Measurements from ENCODE around the gene SCML2.

The SCML2 gene

GRCh38 chrX:18297251-18297650, 57.2 kb downstream of the SCML2 start:
- Histone ChIP-seq H4K20me1 (ENCODE audit: insufficient read depth, low read length) (no peaks in the 10 kb centered on the region), H3K4me3 (ENCODE audit: low read length) (no peak overlapping the region), H3K9me3 (replicated peaks; ENCODE audit: insufficient read depth, low read length) (no peaks in the 10 kb centered on the region), H3F3A (ENCODE audit: insufficient read depth, low read length) (no peaks in the 10 kb centered on the region), H3K79me2 (ENCODE audit: low read length) (no peaks in the 10 kb centered on the region), H3K27me3 (replicated peaks; ENCODE audit: insufficient read depth, low read length) (no peaks in the 10 kb centered on the region), H3K9me2 (replicated peaks; ENCODE audit: insufficient read depth, low read length) (no peaks in the 10 kb centered on the region), H3K27ac (ENCODE audit: low read length) (no peak overlapping the region), H3K36me3 (replicated peaks; ENCODE audit: insufficient read depth, low read length) (no peaks in the 10 kb centered on the region), H3K9ac (ENCODE audit: low read length) (no peak overlapping the region), H3K4me2 (ENCODE audit: low read depth, low read length) (no peak overlapping the region), H3K4me1 (ENCODE audit: low read length) (no peaks in the 10 kb centered on the region), H2AFZ (ENCODE audit: low read length) (no peak overlapping the region)
- no peak for TF ChIP-seq CTCF (IDR thresholded peaks at IDR 0.05; ENCODE audit: low read length)
- no peak for DNase-seq

- H3K4me2 ChIP-seq (ENCODE audit: low read depth, low read length), result no peak overlapping the region
- no peaks in the 10 kb centered on the region for H3F3A ChIP-seq (ENCODE audit: insufficient read depth, low read length)
- no peaks in the 10 kb centered on the region for H3K36me3 ChIP-seq (replicated peaks; ENCODE audit: insufficient read depth, low read length)
- TF ChIP-seq EZH2phosphoT487 (IDR thresholded peaks at IDR 0.05; ENCODE audit: low read length) (no peak), EZH2 (optimal IDR thresholded peaks at IDR 0.05; ENCODE audit: low read depth, low read length) (no peak), CTCF (IDR thresholded peaks at IDR 0.05; ENCODE audit: low read length) (no peak)
- H3K27ac ChIP-seq (ENCODE audit: low read length), result no peak overlapping the region
- DNase-seq, result no peak
- no peak overlapping the region for H2AFZ ChIP-seq (ENCODE audit: low read length)
- H3K9me3 ChIP-seq (replicated peaks; ENCODE audit: insufficient read depth, low read length), result no peaks in the 10 kb centered on the region
- H3K9me2 ChIP-seq (replicated peaks; ENCODE audit: insufficient read depth, low read length), result no peaks in the 10 kb centered on the region
- H3K4me3 ChIP-seq (ENCODE audit: low read length), result no peak overlapping the region
- H3K4me1 ChIP-seq (ENCODE audit: low read length), result 0 out of 2 replicates have a peak, but pooled peaks cover 4% of the 10 kb centered on the region
- H3K9ac ChIP-seq (ENCODE audit: low read length), result no peak overlapping the region
- no peaks in the 10 kb centered on the region for H3K79me2 ChIP-seq (ENCODE audit: low read length)
- H3K27me3 ChIP-seq (replicated peaks; ENCODE audit: insufficient read depth, low read length), result no peaks in the 10 kb centered on the region
- no peaks in the 10 kb centered on the region for H4K20me1 ChIP-seq (ENCODE audit: insufficient read depth, low read length)
Measured at GRCh38 chrX:18294893-18295292, 59.6 kb downstream of the SCML2 start.

GRCh38 chrX:18291006-18291545, 63.4 kb downstream of the SCML2 start:
- H3K4me3 ChIP-seq (ENCODE audit: low read length), result no peak overlapping the region
- H3K9me3 ChIP-seq (replicated peaks; ENCODE audit: insufficient read depth, low read length), result no peaks in the 10 kb centered on the region
- H3K36me3 ChIP-seq (replicated peaks; ENCODE audit: insufficient read depth, low read length), result no peaks in the 10 kb centered on the region
- no peaks in the 10 kb centered on the region for H3K9me2 ChIP-seq (replicated peaks; ENCODE audit: insufficient read depth, low read length)
- H3K4me2 ChIP-seq (ENCODE audit: low read depth, low read length), result no peak overlapping the region
- no peak overlapping the region for H3K9ac ChIP-seq (ENCODE audit: low read length)
- no peaks in the 10 kb centered on the region for H4K20me1 ChIP-seq (ENCODE audit: insufficient read depth, low read length)
- no peak for TF ChIP-seq EZH2phosphoT487 (IDR thresholded peaks at IDR 0.05; ENCODE audit: low read length)
- TF ChIP-seq CTCF (IDR thresholded peaks at IDR 0.05; ENCODE audit: low read length), result no peak
- no peak for TF ChIP-seq EZH2 (optimal IDR thresholded peaks at IDR 0.05; ENCODE audit: low read depth, low read length)
- no peaks in the 10 kb centered on the region for H3F3A ChIP-seq (ENCODE audit: insufficient read depth, low read length)
- H3K79me2 ChIP-seq (ENCODE audit: low read length), result no peaks in the 10 kb centered on the region
- H3K27me3 ChIP-seq (replicated peaks; ENCODE audit: insufficient read depth, low read length), result no peaks in the 10 kb centered on the region
- no peak overlapping the region for H2AFZ ChIP-seq (ENCODE audit: low read length)
- 0 out of 2 replicates have a peak, but pooled peaks cover 4% of the 10 kb centered on the region for H3K4me1 ChIP-seq (ENCODE audit: low read length)
- H3K27ac ChIP-seq (ENCODE audit: low read length), result no peak overlapping the region
- DNase-seq, result no peak
